Panc1 (cell line): ENCODE measurements around the gene LRRC46. TPM values are rescaled to one million over a fixed set of nuclear protein-coding genes. Genes with fewer than 3 reads are reported as not detected.

Source experiments
- ATAC-seq: fragments of 200-7000 bp; cut with Tn5 transposase; 2 replicates; pipeline ENCODE4 v1.9.1; 2020; ENCODE audit warnings: mild to moderate bottlenecking, moderate library complexity
- BruUV-seq: library from RNA; stranded (reverse); fragments of 400-500 nt; replicated peaks from 2 replicates; lab custom pipeline; 2021; lab: Mats Ljungman, UMichigan
- CTCF ChIA-PET: fragments of 300-600 bp; sonication (Branson Sonifier 250); formaldehyde crosslinking; loops from one replicate; lab custom pipeline; 2022; ENCODE audit warnings: antibody characterized with exemption; lab: Charles Lee
- POLR2A ChIA-PET: fragments of 300-600 bp; sonication (Branson Sonifier 250); formaldehyde crosslinking; loops from one replicate; lab custom pipeline; 2022; ENCODE audit warnings: antibody characterized with exemption; lab: Charles Lee
- DNase-seq: peaks from one replicate; pipeline ENCODE4 v3.0.0-alpha.2; 2010; ENCODE audit warnings: low read depth, low spot score
- H3K27ac ChIP-seq: 2 replicates; pipeline ENCODE4 v1.5.1; 2011; ENCODE audit warnings: mild to moderate bottlenecking, low read length, inconsistent platforms
- H3K27me3 ChIP-seq: fragments of 200-500 bp; sonication (Bioruptor generic); 2 replicates; pipeline ENCODE4 v1.6.0; 2014; ENCODE audit warnings: low read length, inconsistent platforms; ENCODE audit not compliant: control insufficient read depth, insufficient read depth
- H3K36me3 ChIP-seq: fragments of 200-500 bp; sonication (Bioruptor generic); 2 replicates; pipeline ENCODE4 v1.5.1; 2014; ENCODE audit warnings: inconsistent platforms, mild to moderate bottlenecking, low read length, moderate library complexity; ENCODE audit not compliant: control insufficient read depth, insufficient read depth
- H3K4me1 ChIP-seq: 2 replicates; pipeline ENCODE4 v1.5.1; 2011; ENCODE audit warnings: inconsistent platforms, mild to moderate bottlenecking, low read length, moderate library complexity; ENCODE audit not compliant: control insufficient read depth, insufficient read depth
- H3K4me3 ChIP-seq, 2 experiments: 2 replicates each; pipeline ENCODE4 v1.5.1; 2011 to 2012; ENCODE audit warnings: low read depth in 2 of 2, low read length in 2 of 2, mild to moderate bottlenecking in 2 of 2, inconsistent platforms in 1 of 2, moderate library complexity in 1 of 2
- H3K9me3 ChIP-seq: fragments of 200-500 bp; sonication (Bioruptor generic); 2 replicates; pipeline ENCODE4 v1.5.1; 2014; ENCODE audit warnings: low read depth, mild to moderate bottlenecking, inconsistent platforms, low read length, moderate library complexity; ENCODE audit not compliant: control insufficient read depth, insufficient read depth
- POLR2AphosphoS5 ChIP-seq: IDR thresholded peaks from 2 replicates; pipeline ENCODE4 v1.6.1; 2012; ENCODE audit warnings: mild to moderate bottlenecking, low read depth, low read length, moderate library complexity
- REST ChIP-seq, 2 experiments: IDR thresholded peaks; 2 replicates each; pipeline ENCODE4 v1.6.1; 2011 to 2012; ENCODE audit warnings: low read depth in 2 of 2, control low read depth in 1 of 2, low read length in 1 of 2, mild to moderate bottlenecking in 1 of 2, moderate library complexity in 1 of 2; ENCODE audit not compliant: insufficient read depth in 1 of 2
- SIN3A ChIP-seq: IDR thresholded peaks from 2 replicates; pipeline ENCODE4 v1.6.1; 2012; ENCODE audit warnings: low read depth, mild to moderate bottlenecking, low read length, moderate library complexity, borderline replicate concordance; ENCODE audit not compliant: insufficient read depth
- TCF7L2 ChIP-seq: IDR thresholded peaks from 2 replicates; pipeline ENCODE4 v1.6.1; 2011; ENCODE audit warnings: mild to moderate bottlenecking, low read depth, low read length, inconsistent platforms
- in situ Hi-C: cut with HindIII; loops from 2 replicates; pipeline ENCODE4 v1.10.0; 2016; ENCODE audit warnings: low sequenced_read_pairs, low pct_unique_long_range_greater_than_20kb
- intact Hi-C: fragments of 100-400 bp; cut with micrococcal nuclease; formaldehyde crosslinking; loops from one replicate; pipeline ENCODE4 v1.10.0; 2022; ENCODE audit not compliant: unreplicated experiment
- total RNA-seq: library from RNA; stranded (reverse); gene quantifications from one replicate; pipeline ENCODE4 v1.2.1, GENCODE V29; 2021; ENCODE audit not compliant: unreplicated experiment
- TF ChIP-seq, protein P1 (sequence below): fragments of 450-650 bp; IDR thresholded peaks from 2 replicates; pipeline ENCODE4 v1.5.1; 2017; ENCODE audit warnings: mild to moderate bottlenecking

Gene LRRC46
- total RNA-seq, 1 experiment from 2014 or later, result 1.9 TPM

GRCh38 chr17:47813512-47814031 lies 17.9 kb upstream of the LRRC46 start:
- in situ Hi-C loops (no loop called here), intact Hi-C loops (no loop called here)
- no peaks in the 10 kb centered on the region for H3K27me3 ChIP-seq
- POLR2A ChIA-PET, result no interaction called here
- ATAC-seq (no peak), DNase-seq (no peak)
- CTCF ChIA-PET, result interaction anchor here (0.6 kb wide), 1 partner anchor 77 kb away, joined by 6 read pairs; no protein-coding TSS in a partner anchor
- no peaks in the 10 kb centered on the region for H3K9me3 ChIP-seq
- no peak overlapping the region for H3K4me3 ChIP-seq
- BruUV-seq, result no TSS peak
- H3K27ac ChIP-seq, result no peak overlapping the region
- peaks cover 6% of the 10 kb centered on the region; the same call in 1 of the 2 replicates for H3K4me1 ChIP-seq
- TF ChIP-seq, protein P1, sequence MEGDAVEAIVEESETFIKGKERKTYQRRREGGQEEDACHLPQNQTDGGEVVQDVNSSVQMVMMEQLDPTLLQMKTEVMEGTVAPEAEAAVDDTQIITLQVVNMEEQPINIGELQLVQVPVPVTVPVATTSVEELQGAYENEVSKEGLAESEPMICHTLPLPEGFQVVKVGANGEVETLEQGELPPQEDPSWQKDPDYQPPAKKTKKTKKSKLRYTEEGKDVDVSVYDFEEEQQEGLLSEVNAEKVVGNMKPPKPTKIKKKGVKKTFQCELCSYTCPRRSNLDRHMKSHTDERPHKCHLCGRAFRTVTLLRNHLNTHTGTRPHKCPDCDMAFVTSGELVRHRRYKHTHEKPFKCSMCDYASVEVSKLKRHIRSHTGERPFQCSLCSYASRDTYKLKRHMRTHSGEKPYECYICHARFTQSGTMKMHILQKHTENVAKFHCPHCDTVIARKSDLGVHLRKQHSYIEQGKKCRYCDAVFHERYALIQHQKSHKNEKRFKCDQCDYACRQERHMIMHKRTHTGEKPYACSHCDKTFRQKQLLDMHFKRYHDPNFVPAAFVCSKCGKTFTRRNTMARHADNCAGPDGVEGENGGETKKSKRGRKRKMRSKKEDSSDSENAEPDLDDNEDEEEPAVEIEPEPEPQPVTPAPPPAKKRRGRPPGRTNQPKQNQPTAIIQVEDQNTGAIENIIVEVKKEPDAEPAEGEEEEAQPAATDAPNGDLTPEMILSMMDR, result no peak
- no peak for TF ChIP-seq POLR2AphosphoS5
- no peak for TF ChIP-seq SIN3A
- no peak for TF ChIP-seq REST (IDR thresholded peaks at IDR 0.05; ENCODE audit: insufficient read depth in 1 of 2, low read depth in 2 of 2, low read length in 1 of 2)
- no peak for TF ChIP-seq TCF7L2
- no peaks in the 10 kb centered on the region for H3K36me3 ChIP-seq

- no peak for DNase-seq
- peaks cover under 1% of the 10 kb centered on the region; the same call in 1 of the 2 replicates for H3K4me1 ChIP-seq
- H3K4me3 ChIP-seq, result no peak overlapping the region
- POLR2A ChIA-PET, result interaction anchor here (0.6 kb wide), 1 partner anchor 276 kb away, joined by 5 read pairs; no protein-coding TSS in a partner anchor
- intact Hi-C loops, result no loop called here
- H3K9me3 ChIP-seq, result no peaks in the 10 kb centered on the region
- CTCF ChIA-PET, result interaction anchor here (1.1 kb wide), 1 partner anchor 14 kb away, joined by 3 read pairs; no protein-coding TSS in a partner anchor
- BruUV-seq, result no TSS peak
- in situ Hi-C loops, result no loop called here
- H3K36me3 ChIP-seq, result no peaks in the 10 kb centered on the region
- no peak for TF ChIP-seq SIN3A
- TF ChIP-seq, protein P1, result no peak
- no peak for TF ChIP-seq TCF7L2
- no peak for TF ChIP-seq POLR2AphosphoS5
- no peak for TF ChIP-seq REST (IDR thresholded peaks at IDR 0.05; ENCODE audit: insufficient read depth in 1 of 2, low read depth in 2 of 2, low read length in 1 of 2)
- H3K27me3 ChIP-seq, result no peaks in the 10 kb centered on the region
- ATAC-seq, result no peak
- H3K27ac ChIP-seq, result no peak overlapping the region
Measured at GRCh38 chr17:47815106-47815918, 16.2 kb upstream of the LRRC46 start.
